OCI-LY1 (cell line): ENCODE measurements around the gene REXO4.

Source experiments
- H2AFZ ChIP-seq: fragments of 200-600 bp; sonication (generic), shearing (Covaris generic); 2 replicates; pipeline ENCODE4 v1.6.0; 2014; ENCODE audit warnings: antibody characterized with exemption, mild to moderate bottlenecking, low read length
- H3F3A ChIP-seq: fragments of 200-600 bp; sonication (generic), shearing (Covaris generic); 2 replicates; pipeline ENCODE4 v1.6.0; 2014; ENCODE audit warnings: mild to moderate bottlenecking, antibody characterized with exemption, low read length, moderate library complexity; ENCODE audit not compliant: insufficient read depth
- H3K27ac ChIP-seq: fragments of 200-600 bp; sonication (generic); 2 replicates; pipeline ENCODE4 v1.5.1; 2014; ENCODE audit warnings: low read length, mixed run types, mild to moderate bottlenecking, low read depth; ENCODE audit not compliant: poor library complexity, severe bottlenecking
- H3K27me3 ChIP-seq: fragments of 200-600 bp; sonication (generic); 2 replicates; pipeline ENCODE4 v1.6.0; 2014; ENCODE audit warnings: antibody characterized with exemption, mild to moderate bottlenecking, low read length, moderate library complexity; ENCODE audit not compliant: insufficient read depth
- H3K36me3 ChIP-seq: fragments of 200-600 bp; sonication (generic); 2 replicates; pipeline ENCODE4 v1.6.1; 2014; ENCODE audit warnings: mild to moderate bottlenecking, antibody characterized with exemption, low read length, moderate library complexity, mixed read lengths; ENCODE audit not compliant: insufficient read depth
- H3K4me1 ChIP-seq: fragments of 200-600 bp; sonication (generic); 2 replicates; pipeline ENCODE4 v1.5.1; 2014; ENCODE audit warnings: mild to moderate bottlenecking, low read length, moderate library complexity; ENCODE audit not compliant: insufficient read depth, severe bottlenecking
- H3K4me2 ChIP-seq: fragments of 200-600 bp; sonication (generic), shearing (Covaris generic); 2 replicates; pipeline ENCODE4 v1.6.1; 2014; ENCODE audit warnings: low read length
- H3K4me3 ChIP-seq: fragments of 200-600 bp; sonication (generic); 2 replicates; pipeline ENCODE4 v1.5.1; 2014; ENCODE audit warnings: low read length, low read depth, mild to moderate bottlenecking, mixed read lengths; ENCODE audit not compliant: poor library complexity, severe bottlenecking
- H3K79me2 ChIP-seq: fragments of 200-600 bp; shearing (Covaris generic); 2 replicates; pipeline ENCODE4 v1.6.1; 2016; ENCODE audit warnings: mixed run types, low read length, mixed read lengths; ENCODE audit not compliant: insufficient read depth
- H3K9ac ChIP-seq: fragments of 200-600 bp; sonication (generic), shearing (Covaris generic); 2 replicates; pipeline ENCODE4 v1.6.1; 2014; ENCODE audit warnings: mild to moderate bottlenecking, low read length, mixed read lengths
- H3K9me2 ChIP-seq: fragments of 200-600 bp; sonication (generic), shearing (Covaris generic); 2 replicates; pipeline ENCODE4 v1.6.1; 2014; ENCODE audit warnings: low read depth, mild to moderate bottlenecking, low read length, mixed read lengths
- H3K9me3 ChIP-seq: fragments of 200-600 bp; shearing (Covaris generic); 2 replicates; pipeline ENCODE4 v1.6.1; 2014; ENCODE audit warnings: low read length, mixed read lengths
- H4K20me1 ChIP-seq: fragments of 200-600 bp; sonication (generic), shearing (Covaris generic); 2 replicates; pipeline ENCODE4 v1.6.0; 2016; ENCODE audit warnings: mild to moderate bottlenecking, low read length; ENCODE audit not compliant: insufficient read depth
- EZH2 ChIP-seq: fragments of 200-600 bp; sonication (generic), shearing (Covaris generic); IDR thresholded peaks from 2 replicates; pipeline ENCODE4 v1.8.0; 2017; ENCODE audit warnings: borderline replicate concordance, mixed run types, mild to moderate bottlenecking, antibody characterized with exemption, low read length, moderate library complexity, mixed read lengths
- TF ChIP-seq, protein P1 (sequence below): fragments of 200-600 bp; sonication (generic), shearing (Covaris generic); IDR thresholded peaks from 2 replicates; pipeline ENCODE4 v1.5.1; 2017; ENCODE audit warnings: mild to moderate bottlenecking, antibody characterized with exemption, low read length, moderate library complexity, mixed read lengths

The REXO4 gene

DNA sequence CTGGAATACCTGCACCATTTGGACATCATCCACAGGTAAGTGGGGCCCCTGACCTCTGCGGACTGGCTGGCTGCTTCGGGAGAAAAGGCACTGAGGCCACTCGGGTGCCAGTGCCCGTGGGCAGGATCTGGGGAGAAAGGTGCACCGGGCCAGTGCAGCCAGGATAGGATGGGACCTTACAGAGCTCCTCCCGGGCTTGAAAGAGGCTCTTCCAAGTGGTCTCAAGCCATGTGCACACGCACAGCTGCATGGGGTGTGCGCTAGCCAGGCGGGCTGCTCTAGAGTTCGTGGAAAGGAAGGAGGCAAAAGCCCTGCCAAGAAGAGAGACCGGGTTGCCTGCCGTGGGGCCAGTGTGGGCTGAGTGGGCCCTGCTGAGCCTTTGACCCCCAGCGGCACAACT lies 28.2 kb downstream of the REXO4 start:
- Histone ChIP-seq H3K9me3 (no peaks in the 10 kb centered on the region), H3K36me3 (no peaks in the 10 kb centered on the region; the same call in 1 of the 2 replicates), H3K79me2 (no peaks in the 10 kb centered on the region), H3K27me3 (peaks cover 7% of the 10 kb centered on the region; the same call in 1 of the 2 replicates), H3K4me3 (no peak overlapping the region), H3K4me2 (no peak overlapping the region), H4K20me1 (no peaks in the 10 kb centered on the region), H3F3A (no peaks in the 10 kb centered on the region), H3K9me2 (no peaks in the 10 kb centered on the region), H3K27ac (no peak overlapping the region), H3K9ac (no peak overlapping the region), H3K4me1 (no peaks in the 10 kb centered on the region), H2AFZ (no peak overlapping the region)
- no peak for TF ChIP-seq EZH2
- TF ChIP-seq, protein P1, sequence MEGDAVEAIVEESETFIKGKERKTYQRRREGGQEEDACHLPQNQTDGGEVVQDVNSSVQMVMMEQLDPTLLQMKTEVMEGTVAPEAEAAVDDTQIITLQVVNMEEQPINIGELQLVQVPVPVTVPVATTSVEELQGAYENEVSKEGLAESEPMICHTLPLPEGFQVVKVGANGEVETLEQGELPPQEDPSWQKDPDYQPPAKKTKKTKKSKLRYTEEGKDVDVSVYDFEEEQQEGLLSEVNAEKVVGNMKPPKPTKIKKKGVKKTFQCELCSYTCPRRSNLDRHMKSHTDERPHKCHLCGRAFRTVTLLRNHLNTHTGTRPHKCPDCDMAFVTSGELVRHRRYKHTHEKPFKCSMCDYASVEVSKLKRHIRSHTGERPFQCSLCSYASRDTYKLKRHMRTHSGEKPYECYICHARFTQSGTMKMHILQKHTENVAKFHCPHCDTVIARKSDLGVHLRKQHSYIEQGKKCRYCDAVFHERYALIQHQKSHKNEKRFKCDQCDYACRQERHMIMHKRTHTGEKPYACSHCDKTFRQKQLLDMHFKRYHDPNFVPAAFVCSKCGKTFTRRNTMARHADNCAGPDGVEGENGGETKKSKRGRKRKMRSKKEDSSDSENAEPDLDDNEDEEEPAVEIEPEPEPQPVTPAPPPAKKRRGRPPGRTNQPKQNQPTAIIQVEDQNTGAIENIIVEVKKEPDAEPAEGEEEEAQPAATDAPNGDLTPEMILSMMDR = no peak

DNA sequence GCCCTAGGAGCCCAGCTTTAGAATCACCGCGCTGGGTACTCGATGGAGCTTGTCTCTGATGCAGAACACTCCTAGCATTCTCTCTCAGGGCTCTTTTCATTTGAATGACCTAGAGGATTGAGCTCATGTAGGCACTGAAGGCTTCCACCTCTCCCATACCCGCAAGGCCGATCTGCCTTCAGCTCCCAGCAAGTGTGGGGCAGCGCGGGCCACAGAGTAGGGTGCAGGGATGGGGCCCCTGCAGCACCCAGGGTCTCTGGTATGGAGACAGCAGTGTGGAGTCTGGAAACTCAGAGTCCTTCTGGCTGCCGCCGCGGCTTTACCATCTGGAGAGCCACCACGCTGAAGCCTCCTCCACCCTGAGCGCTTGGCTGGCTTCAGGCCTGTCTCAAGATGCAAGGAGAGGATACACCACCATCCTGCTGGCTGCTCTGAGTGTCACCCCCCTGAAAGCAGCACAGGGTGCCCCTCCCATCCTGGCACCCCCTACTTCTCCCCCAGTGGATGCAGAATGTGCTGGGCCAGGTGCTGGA lies 28.7 kb downstream of the REXO4 start:
- Histone ChIP-seq H3K9me2 (no peaks in the 10 kb centered on the region), H4K20me1 (no peaks in the 10 kb centered on the region), H3K9ac (no peak overlapping the region), H3K4me1 (no peaks in the 10 kb centered on the region), H3K27ac (no peak overlapping the region), H3K4me3 (no peak overlapping the region), H3K9me3 (no peaks in the 10 kb centered on the region), H3F3A (no peaks in the 10 kb centered on the region), H3K4me2 (no peak overlapping the region), H3K79me2 (no peaks in the 10 kb centered on the region), H2AFZ (no peak overlapping the region), H3K27me3 (peaks cover 7% of the 10 kb centered on the region; the same call in 1 of the 2 replicates), H3K36me3 (no peaks in the 10 kb centered on the region; the same call in 1 of the 2 replicates)
- TF ChIP-seq, protein P1 = no peak
- TF ChIP-seq EZH2 = no peak

- Histone ChIP-seq H3K36me3 (no peaks in the 10 kb centered on the region; the same call in 1 of the 2 replicates), H3K27me3 (peaks cover 7% of the 10 kb centered on the region; the same call in 1 of the 2 replicates), H3K4me2 (no peak overlapping the region)
Measured at GRCh38 chr9:133387680-133388079, 30.1 kb downstream of the REXO4 start.

More at GRCh38 chr9:133387680-133388079, 30.1 kb downstream of the REXO4 start:
- Histone ChIP-seq H3K79me2 (no peaks in the 10 kb centered on the region), H3K9me2 (no peaks in the 10 kb centered on the region), H4K20me1 (no peaks in the 10 kb centered on the region), H3K27ac (no peak overlapping the region), H3K4me1 (no peaks in the 10 kb centered on the region), H3K4me3 (no peak overlapping the region), H3F3A (no peaks in the 10 kb centered on the region), H3K9me3 (no peaks in the 10 kb centered on the region), H2AFZ (no peak overlapping the region), H3K9ac (no peak overlapping the region)
- no peak for TF ChIP-seq EZH2
- TF ChIP-seq, protein P1 = no peak
